Tibial artery (tissue), 4 donors: ENCODE measurements around the gene POLR3B.

ENCODE experiments used
- DNase-seq, 2 donors: peaks; one replicate each; pipeline ENCODE4 v3.0.0-alpha.2; 2019
- H3K27ac ChIP-seq, 2 donors: fragments of 200-600 bp; sonication (generic) in 1 of 2; 1 replicate in 1 of 2; 2 replicates in 1 of 2; pipeline ENCODE4 v1.5.1; 2018 to 2019; ENCODE audit warnings: mild to moderate bottlenecking in 1 of 2
- H3K27me3 ChIP-seq, 2 donors: fragments of 200-600 bp; sonication (generic) in 1 of 2; one replicate each; pipeline versions ENCODE4 v1.5.1 to v1.6.0; 2016 to 2019
- H3K36me3 ChIP-seq, 3 donors: fragments of 200-600 bp; sonication (generic) in 2 of 3; one replicate each; pipeline ENCODE4 v1.5.1; 2016 to 2019; ENCODE audit warnings: mild to moderate bottlenecking in 2 of 3
- H3K4me1 ChIP-seq, 4 donors: fragments of 200-600 bp; sonication (generic) in 2 of 4; 1 replicate in 3 of 4; 2 replicates in 1 of 4; pipeline ENCODE4 v1.5.1; 2016 to 2019
- H3K4me3 ChIP-seq, 2 donors: fragments of 200-600 bp; sonication (generic) in 1 of 2; 1 replicate in 1 of 2; 2 replicates in 1 of 2; pipeline ENCODE4 v1.5.1; 2018 to 2019; ENCODE audit warnings: mild to moderate bottlenecking in 2 of 2
- H3K9me3 ChIP-seq, 3 donors: fragments of 200-600 bp; sonication (generic) in 1 of 3; one replicate each; pipeline ENCODE4 v1.5.1; 2016 to 2019
- CTCF ChIP-seq, 2 experiments: fragments of 200-600 bp in 1 of 2; fragments of 450-650 bp in 1 of 2; IDR thresholded peaks; one replicate each; pipeline ENCODE4 v1.5.1; 2017 to 2019; ENCODE audit warnings: antibody characterized with exemption in 2 of 2, mild to moderate bottlenecking in 1 of 2, moderate library complexity in 1 of 2
- intact Hi-C: fragments of 100-400 bp; cut with DNase I; formaldehyde crosslinking; loops from one replicate; pipeline ENCODE4 v1.15.0; 2023; ENCODE audit warnings: low total_unique reads

Gene POLR3B

DNA sequence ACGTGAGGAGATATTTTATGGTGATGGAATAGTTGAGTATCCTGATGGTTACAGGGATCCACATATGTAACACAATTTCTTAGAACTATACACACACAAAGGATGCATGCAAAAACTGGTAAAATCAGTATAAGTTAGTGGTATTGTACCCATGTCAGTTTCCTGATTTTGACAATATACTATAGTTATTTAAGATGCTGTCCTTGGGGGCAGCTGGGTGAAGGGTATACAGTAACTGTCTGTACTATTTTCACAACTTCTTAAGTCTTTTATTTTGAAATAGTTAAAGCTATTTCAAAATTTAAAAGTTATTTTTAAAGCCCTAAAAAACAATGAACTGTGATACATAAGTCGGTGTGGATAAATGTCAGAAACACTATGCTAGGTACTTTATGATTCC is 24.5 kb upstream of the POLR3B start:
- Histone ChIP-seq H3K36me3 (peaks cover 19 to 68% (median 31%) of the 10 kb centered on the region in 3 donors), H3K27ac (no peak overlapping the region), H3K27me3 (no peaks in the 10 kb centered on the region), H3K4me1 (peaks cover 0 to 9% (median 7%) of the 10 kb centered on the region in 4 donors), H3K9me3 (no peaks in the 10 kb centered on the region), H3K4me3 (no peak overlapping the region)
- TF ChIP-seq CTCF (IDR thresholded peaks at IDR 0.05), result no peak
- DNase-seq, result no peak
- intact Hi-C loops, result no loop called here

DNA sequence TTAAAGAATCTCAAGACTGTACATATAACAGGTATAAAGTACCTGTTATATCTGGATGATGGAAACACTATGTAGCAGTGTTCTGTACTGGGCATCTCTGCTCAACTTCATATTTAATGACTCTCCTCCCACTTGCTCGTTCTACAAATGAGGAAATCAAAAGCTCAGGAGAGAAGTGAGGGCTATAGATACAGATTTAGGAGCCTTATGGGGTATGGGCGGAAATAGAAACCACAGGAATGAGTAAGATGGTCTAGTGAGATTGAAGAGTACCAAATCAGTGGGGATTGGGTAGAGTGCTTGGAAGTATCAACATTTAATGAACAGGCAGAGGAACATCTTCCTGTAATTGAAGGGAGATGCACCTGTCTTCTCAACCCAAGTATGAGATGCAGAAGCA is 23.8 kb upstream of the POLR3B start:
- intact Hi-C loops, result no loop called here
- TF ChIP-seq CTCF (IDR thresholded peaks at IDR 0.05), result no peak
- Histone ChIP-seq H3K27ac (no peak overlapping the region), H3K27me3 (no peaks in the 10 kb centered on the region), H3K36me3 (peaks cover 16 to 60% (median 31%) of the 10 kb centered on the region in 3 donors), H3K4me1 (peaks cover 0 to 9% (median 7%) of the 10 kb centered on the region in 4 donors), H3K9me3 (no peaks in the 10 kb centered on the region), H3K4me3 (no peak overlapping the region)
- DNase-seq, result no peak

GRCh38 chr12:106341086-106341877 is 16.3 kb upstream of the POLR3B start:
- peaks cover 0 to 25% (median 15%) of the 10 kb centered on the region in 4 donors for H3K4me1 ChIP-seq
- TF ChIP-seq CTCF (IDR thresholded peaks at IDR 0.05), result no peak
- H3K27me3 ChIP-seq, result no peaks in the 10 kb centered on the region
- H3K27ac ChIP-seq, result peak overlapping the region; percentile 75 to 77
- peaks cover 0 to 36% (median 19%) of the 10 kb centered on the region in 3 donors for H3K36me3 ChIP-seq
- intact Hi-C loops, result no loop called here
- H3K9me3 ChIP-seq, result no peaks in the 10 kb centered on the region
- no peak overlapping the region for H3K4me3 ChIP-seq
- DNase-seq, result no peak

DNA sequence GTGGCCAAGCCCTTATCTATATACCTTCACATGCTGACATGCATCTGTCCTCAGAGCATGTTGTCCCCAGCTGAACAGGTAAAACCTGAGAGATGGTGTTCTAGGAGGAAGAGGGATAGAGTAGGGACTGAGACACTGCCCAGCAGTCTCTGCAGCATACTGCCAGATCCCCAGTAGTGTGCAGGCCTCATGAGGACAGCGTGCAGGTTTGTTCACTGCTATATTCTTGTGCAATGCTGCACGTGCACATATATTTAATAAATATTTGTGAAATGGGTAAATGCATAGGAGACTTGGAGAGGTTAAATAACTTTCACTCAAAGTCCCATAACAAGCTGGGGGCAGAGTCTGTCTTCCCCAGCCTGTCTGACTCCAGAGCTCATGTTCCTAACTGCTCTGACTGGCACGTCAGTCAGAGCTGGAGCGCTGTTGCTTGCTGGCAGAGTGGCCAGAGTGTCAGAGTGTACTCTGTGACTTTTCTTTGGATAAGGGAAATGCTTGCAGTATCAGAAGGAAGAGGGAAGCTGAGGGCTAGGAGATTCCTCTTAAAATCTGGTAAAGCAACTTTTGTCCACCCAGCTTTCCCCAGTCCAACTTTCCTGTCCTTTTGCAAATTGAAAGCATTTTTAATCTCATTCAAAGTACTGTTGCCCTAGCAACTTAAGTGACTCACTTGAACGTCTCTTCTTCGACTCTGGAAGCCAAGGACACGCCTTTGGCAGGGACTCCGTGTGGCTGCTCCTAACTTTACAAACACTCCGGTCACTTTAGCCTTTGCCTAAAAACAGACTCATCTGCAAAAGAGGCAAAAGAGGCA is 14.9 kb upstream of the POLR3B start:
- Histone ChIP-seq H3K4me3 (peak overlapping the region; percentile 21 to 29), H3K4me1 (peaks cover 0 to 25% (median 15%) of the 10 kb centered on the region in 4 donors), H3K36me3 (peaks cover 0 to 35% (median 29%) of the 10 kb centered on the region in 3 donors), H3K27me3 (no peaks in the 10 kb centered on the region), H3K9me3 (no peaks in the 10 kb centered on the region), H3K27ac (peak overlapping the region; percentile 75 to 77)
- intact Hi-C loops, result no loop called here
- no peak for TF ChIP-seq CTCF (IDR thresholded peaks at IDR 0.05)
- peak; percentile 88 to 92 for DNase-seq

DNA sequence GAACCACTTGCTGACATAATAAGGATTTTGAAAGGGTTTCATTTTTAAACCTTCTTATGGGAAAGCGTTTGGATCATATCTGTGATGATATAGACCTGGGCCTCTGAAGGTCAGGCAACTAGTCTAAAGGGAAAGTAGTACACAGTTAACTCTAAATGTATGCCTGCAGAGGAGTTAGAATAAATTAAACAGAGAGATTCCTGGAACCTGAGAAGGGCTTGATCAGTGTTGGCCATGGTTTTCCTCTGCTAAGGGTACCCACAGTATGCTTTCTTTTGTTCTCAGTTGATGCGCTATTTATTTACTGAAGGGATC is 14.4 kb upstream of the POLR3B start:
- Histone ChIP-seq H3K27ac (peak overlapping the region; percentile 75 to 77), H3K36me3 (peaks cover 0 to 35% (median 33%) of the 10 kb centered on the region in 3 donors), H3K9me3 (no peaks in the 10 kb centered on the region), H3K4me1 (peaks cover 0 to 25% (median 15%) of the 10 kb centered on the region in 4 donors), H3K27me3 (no peaks in the 10 kb centered on the region), H3K4me3 (peak overlapping the region; percentile 21 to 29)
- DNase-seq, result no peak
- no peak for TF ChIP-seq CTCF (IDR thresholded peaks at IDR 0.05)
- intact Hi-C loops, result no loop called here
